HepG2 (cell line): Measurements from ENCODE around the gene PRELP. TPM values are rescaled to one million over a fixed set of nuclear protein-coding genes. Genes with fewer than 3 reads are reported as not detected.

Experiments used
- ATAC-seq: fragments of 200-7000 bp; cut with Tn5 transposase; 3 replicates; pipeline ENCODE4 v1.9.1; 2020; ENCODE audit warnings: mild to moderate bottlenecking, moderate library complexity
- BruUV-seq: library from RNA; stranded (reverse); fragments of 400-500 nt; replicated peaks from 2 replicates; lab custom pipeline; 2021; lab: Mats Ljungman, UMichigan
- CTCF ChIA-PET: fragments of 300-600 bp; formaldehyde crosslinking; extraction: SDS; loops from one replicate; lab custom pipeline; 2021; ENCODE audit warnings: low total read pairs, inconsistent platforms, low intra/inter-chr PET ratio; lab: Yijun Ruan, JAX
- POLR2A ChIA-PET: fragments of 350-600 bp; sonication (Branson Sonifier 250); formaldehyde crosslinking; loops from one replicate; lab custom pipeline; 2020; ENCODE audit warnings: antibody characterized with exemption, inconsistent platforms; lab: Yijun Ruan, JAX
- DNase-seq: peaks from one replicate; pipeline ENCODE4 v3.0.0-alpha.2; 2015; ENCODE audit warnings: low spot score
- FAIRE-seq: peaks from 3 replicates; lab custom pipeline; 2011; peaks lifted over from hg19 to GRCh38; lab: Jason Lieb, UNC
- H2AFZ ChIP-seq: one replicate; pipeline ENCODE4 v1.6.1; 2011; ENCODE audit warnings: low read length, inconsistent platforms
- H3K27ac ChIP-seq: fragments of 300-600 bp; 3 replicates; pipeline ENCODE4 v1.8.0; 2011; ENCODE audit warnings: mixed run types, mild to moderate bottlenecking, mixed read lengths, low read length, inconsistent platforms; ENCODE audit not compliant: insufficient read depth; ENCODE audit errors: extremely low read length
- H3K27me3 ChIP-seq, 2 experiments: fragments of 200-600 bp in 1 of 2; 2 replicates in 1 of 2; 3 replicates in 1 of 2; pipeline versions ENCODE4 v1.6.0 to v1.8.0; 2011; ENCODE audit warnings: low read length in 2 of 2, mild to moderate bottlenecking in 2 of 2, moderate library complexity in 2 of 2, inconsistent platforms in 1 of 2; ENCODE audit not compliant: insufficient read depth in 2 of 2, control insufficient read depth in 1 of 2
- H3K36me3 ChIP-seq, 2 experiments: fragments of 200-600 bp in 1 of 2; replicated peaks in 1 of 2; 2 replicates in 1 of 2; 3 replicates in 1 of 2; pipeline versions ENCODE4 v1.5.1 to v1.8.0; 2011; ENCODE audit warnings: low read length in 2 of 2, inconsistent platforms in 1 of 2; ENCODE audit not compliant: insufficient read depth in 2 of 2, control insufficient read depth in 1 of 2
- H3K4me1 ChIP-seq: 2 replicates; pipeline ENCODE4 v1.5.1; 2012; ENCODE audit warnings: low read length, inconsistent platforms; ENCODE audit not compliant: insufficient read depth
- H3K4me2 ChIP-seq: 2 replicates; pipeline ENCODE4 v1.6.0; 2011; ENCODE audit warnings: low read depth, low read length, inconsistent platforms
- H3K4me3 ChIP-seq, 3 experiments: fragments of 200-600 bp in 1 of 3; sonication (generic), shearing (Covaris generic) in 1 of 3; replicated peaks in 1 of 3; 2 replicates each; pipeline ENCODE4 v1.5.1; 2011 to 2016; ENCODE audit warnings: low read length in 3 of 3, inconsistent platforms in 2 of 3, low read depth in 2 of 3, mild to moderate bottlenecking in 2 of 3, control low read depth in 1 of 3, mixed read lengths in 1 of 3; ENCODE audit not compliant: insufficient read depth in 1 of 3
- H3K79me2 ChIP-seq: one replicate; pipeline ENCODE4 v1.6.1; 2011; ENCODE audit warnings: low read length, inconsistent platforms; ENCODE audit not compliant: insufficient read depth
- H3K9ac ChIP-seq: 2 replicates; pipeline ENCODE4 v1.6.0; 2011; ENCODE audit warnings: mild to moderate bottlenecking, low read depth, low read length, inconsistent platforms; ENCODE audit not compliant: insufficient read depth
- H3K9me3 ChIP-seq: 2 replicates; pipeline ENCODE4 v1.5.1; 2012; ENCODE audit warnings: mild to moderate bottlenecking, low read length
- H4K20me1 ChIP-seq: 2 replicates; pipeline ENCODE4 v1.6.0; 2011; ENCODE audit warnings: inconsistent platforms, mild to moderate bottlenecking, low read length, moderate library complexity; ENCODE audit not compliant: insufficient read depth
- CERS6 ChIP-seq: sonication (generic); formaldehyde crosslinking; IDR thresholded peaks from 2 replicates; pipeline ENCODE4 v1.5.0; 2020; ENCODE audit warnings: missing genetic modification reagents
- MLLT10 ChIP-seq: sonication (generic); formaldehyde crosslinking; IDR thresholded peaks from 2 replicates; pipeline ENCODE4 v1.4.0; 2020; ENCODE audit warnings: missing genetic modification reagents
- ZBTB33 ChIP-seq: sonication (generic); formaldehyde crosslinking; IDR thresholded peaks from 2 replicates; pipeline ENCODE4 v1.4.0; 2020; ENCODE audit warnings: missing genetic modification reagents
- ZNF616 ChIP-seq: sonication (generic); formaldehyde crosslinking; IDR thresholded peaks from 2 replicates; pipeline ENCODE4 v1.5.0; 2020; ENCODE audit warnings: low read depth, mild to moderate bottlenecking, missing genetic modification reagents
- ZNF781 ChIP-seq: sonication (generic); formaldehyde crosslinking; IDR thresholded peaks from 2 replicates; pipeline ENCODE4 v1.5.1; 2020; ENCODE audit warnings: borderline replicate concordance, mild to moderate bottlenecking, missing genetic modification reagents; ENCODE audit errors: not compliant biosample characterization
- ZNF790 ChIP-seq: sonication (generic); formaldehyde crosslinking; IDR thresholded peaks from 2 replicates; pipeline ENCODE4 v1.8.0; 2022; ENCODE audit warnings: missing genetic modification reagents, mild to moderate bottlenecking, borderline replicate concordance
- ZXDC ChIP-seq: sonication (generic); formaldehyde crosslinking; IDR thresholded peaks from 2 replicates; pipeline ENCODE4 v1.5.0; 2020; ENCODE audit warnings: mild to moderate bottlenecking, missing genetic modification reagents
- WGBS: methylation state at CpG from one replicate; pipeline ENCODE4 v1.1.6; 2017; ENCODE audit warnings: low lambda C conversion rate; 5-methylcytosine and 5-hydroxymethylcytosine counted together
- in situ Hi-C: cut with HindIII; loops from 2 replicates; pipeline ENCODE4 v1.10.0; 2017; ENCODE audit warnings: low pct_unique_long_range_greater_than_20kb; ENCODE audit not compliant: extremely low pct_ligation_motif_present
- intact Hi-C: fragments of 100-400 bp; cut with micrococcal nuclease; formaldehyde crosslinking; loops from one replicate; pipeline ENCODE4 v1.10.0; 2022; ENCODE audit not compliant: unreplicated experiment
- polyA plus RNA-seq, 8 experiments: library from polyadenylated mRNA; depleted of rRNA in 3 of 8; stranded (reverse) in 7 of 8; unstranded in 1 of 8; fragments of >200 nt; fragmentation: Illumina TruSeq in 4 of 8; extraction: Trizol in 4 of 8; gene quantifications; 2 replicates each; pipeline versions ENCODE4 v1.2.1 to v1.2.3, GENCODE V29; 2011 to 2016; ENCODE audit warnings: low read depth in 4 of 8, missing spikeins in 1 of 8, mixed read lengths in 1 of 8; ENCODE audit not compliant: insufficient read depth in 1 of 8
- total RNA-seq, 5 experiments: library from RNA; depleted of rRNA; stranded (reverse); fragments of >200 nt; fragmentation: Illumina TruSeq; extraction: Trizol; gene quantifications; 2 replicates each; pipeline ENCODE4 v1.2.3, GENCODE V29; 2016; ENCODE audit warnings: low read depth in 1 of 5
- TF ChIP-seq, protein P1 (sequence below): sonication (generic); formaldehyde crosslinking; IDR thresholded peaks from 2 replicates; pipeline ENCODE4 v1.8.1; 2022; ENCODE audit warnings: low read depth, mild to moderate bottlenecking, missing genetic modification reagents
- TF ChIP-seq, protein P2 (sequence below): sonication (generic); formaldehyde crosslinking; IDR thresholded peaks from 2 replicates; pipeline ENCODE4; 2020; ENCODE audit warnings: missing genetic modification reagents, mild to moderate bottlenecking, borderline replicate concordance
- TF ChIP-seq, protein P3 (sequence below): sonication (generic); formaldehyde crosslinking; IDR thresholded peaks from 2 replicates; pipeline ENCODE4 v1.4.0; 2020; ENCODE audit warnings: mild to moderate bottlenecking, missing genetic modification reagents

PRELP gene
- total and polyA plus RNA-seq, 2 of the 13 experiments (the other 11 are each of a cell fraction or from before 2014, with no cell fraction given) = not detected

DNA sequence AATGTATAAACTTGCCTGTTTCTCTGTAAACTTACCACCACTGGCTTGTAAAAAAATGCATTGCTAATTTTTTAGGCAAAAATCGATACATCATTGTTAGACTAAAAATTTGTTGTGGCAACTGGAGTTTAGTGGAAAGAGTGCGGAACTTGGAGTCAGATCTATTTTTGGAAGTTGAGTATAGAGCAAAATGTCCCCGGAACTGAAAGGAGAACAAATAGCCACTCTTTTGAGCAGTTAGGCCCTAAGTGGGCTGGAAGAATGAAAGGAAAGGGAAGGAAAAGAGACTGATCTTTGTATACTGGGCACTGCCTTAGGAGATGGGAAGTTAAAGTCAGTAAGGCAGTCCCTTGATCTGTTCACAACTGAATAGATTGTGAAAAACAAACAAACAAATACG lies 48.5 kb downstream of the PRELP start:
- no peak for DNase-seq
- H3K27me3 ChIP-seq = peaks cover 0 to 4% of the 10 kb centered on the region in 2 experiments; a peak in 1 of 5 replicates
- in situ Hi-C loops (no loop called here), intact Hi-C loops (no loop called here)
- no peak overlapping the region for H2AFZ ChIP-seq
- H3K4me2 ChIP-seq = no peak overlapping the region
- H4K20me1 ChIP-seq = no peaks in the 10 kb centered on the region
- no peak overlapping the region for H3K9ac ChIP-seq
- H3K9me3 ChIP-seq = no peaks in the 10 kb centered on the region
- no TSS peak for BruUV-seq
- ChIA-PET CTCF (no interaction called here), POLR2A (no interaction called here)
- no peak for ATAC-seq
- FAIRE-seq = no peak
- no peaks in the 10 kb centered on the region for H3K4me1 ChIP-seq
- no peak overlapping the region for H3K4me3 ChIP-seq
- H3K36me3 ChIP-seq = no peaks in the 10 kb centered on the region
- no peak overlapping the region for H3K27ac ChIP-seq
- WGBS = 37% methylated on average over 4 of the region's 4 CpGs
- H3K79me2 ChIP-seq = no peaks in the 10 kb centered on the region
- TF ChIP-seq ZBTB33 (CRISPR knock-in tag) = no peak
- no peak for TF ChIP-seq MLLT10 (CRISPR knock-in tag)
- no peak for TF ChIP-seq ZNF790
- TF ChIP-seq, protein P1, sequence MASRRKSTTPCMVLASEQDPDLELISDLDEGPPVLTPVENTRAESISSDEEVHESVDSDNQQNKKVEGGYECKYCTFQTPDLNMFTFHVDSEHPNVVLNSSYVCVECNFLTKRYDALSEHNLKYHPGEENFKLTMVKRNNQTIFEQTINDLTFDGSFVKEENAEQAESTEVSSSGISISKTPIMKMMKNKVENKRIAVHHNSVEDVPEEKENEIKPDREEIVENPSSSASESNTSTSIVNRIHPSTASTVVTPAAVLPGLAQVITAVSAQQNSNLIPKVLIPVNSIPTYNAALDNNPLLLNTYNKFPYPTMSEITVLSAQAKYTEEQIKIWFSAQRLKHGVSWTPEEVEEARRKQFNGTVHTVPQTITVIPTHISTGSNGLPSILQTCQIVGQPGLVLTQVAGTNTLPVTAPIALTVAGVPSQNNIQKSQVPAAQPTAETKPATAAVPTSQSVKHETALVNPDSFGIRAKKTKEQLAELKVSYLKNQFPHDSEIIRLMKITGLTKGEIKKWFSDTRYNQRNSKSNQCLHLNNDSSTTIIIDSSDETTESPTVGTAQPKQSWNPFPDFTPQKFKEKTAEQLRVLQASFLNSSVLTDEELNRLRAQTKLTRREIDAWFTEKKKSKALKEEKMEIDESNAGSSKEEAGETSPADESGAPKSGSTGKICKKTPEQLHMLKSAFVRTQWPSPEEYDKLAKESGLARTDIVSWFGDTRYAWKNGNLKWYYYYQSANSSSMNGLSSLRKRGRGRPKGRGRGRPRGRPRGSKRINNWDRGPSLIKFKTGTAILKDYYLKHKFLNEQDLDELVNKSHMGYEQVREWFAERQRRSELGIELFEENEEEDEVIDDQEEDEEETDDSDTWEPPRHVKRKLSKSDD = no peak
- TF ChIP-seq ZNF616 (CRISPR knock-in tag) = no peak
- TF ChIP-seq, protein P2, sequence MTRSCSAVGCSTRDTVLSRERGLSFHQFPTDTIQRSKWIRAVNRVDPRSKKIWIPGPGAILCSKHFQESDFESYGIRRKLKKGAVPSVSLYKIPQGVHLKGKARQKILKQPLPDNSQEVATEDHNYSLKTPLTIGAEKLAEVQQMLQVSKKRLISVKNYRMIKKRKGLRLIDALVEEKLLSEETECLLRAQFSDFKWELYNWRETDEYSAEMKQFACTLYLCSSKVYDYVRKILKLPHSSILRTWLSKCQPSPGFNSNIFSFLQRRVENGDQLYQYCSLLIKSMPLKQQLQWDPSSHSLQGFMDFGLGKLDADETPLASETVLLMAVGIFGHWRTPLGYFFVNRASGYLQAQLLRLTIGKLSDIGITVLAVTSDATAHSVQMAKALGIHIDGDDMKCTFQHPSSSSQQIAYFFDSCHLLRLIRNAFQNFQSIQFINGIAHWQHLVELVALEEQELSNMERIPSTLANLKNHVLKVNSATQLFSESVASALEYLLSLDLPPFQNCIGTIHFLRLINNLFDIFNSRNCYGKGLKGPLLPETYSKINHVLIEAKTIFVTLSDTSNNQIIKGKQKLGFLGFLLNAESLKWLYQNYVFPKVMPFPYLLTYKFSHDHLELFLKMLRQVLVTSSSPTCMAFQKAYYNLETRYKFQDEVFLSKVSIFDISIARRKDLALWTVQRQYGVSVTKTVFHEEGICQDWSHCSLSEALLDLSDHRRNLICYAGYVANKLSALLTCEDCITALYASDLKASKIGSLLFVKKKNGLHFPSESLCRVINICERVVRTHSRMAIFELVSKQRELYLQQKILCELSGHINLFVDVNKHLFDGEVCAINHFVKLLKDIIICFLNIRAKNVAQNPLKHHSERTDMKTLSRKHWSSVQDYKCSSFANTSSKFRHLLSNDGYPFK = no peak
- TF ChIP-seq ZXDC (CRISPR knock-in tag) = no peak
- TF ChIP-seq CERS6 (CRISPR knock-in tag) = no peak
- TF ChIP-seq, protein P3, sequence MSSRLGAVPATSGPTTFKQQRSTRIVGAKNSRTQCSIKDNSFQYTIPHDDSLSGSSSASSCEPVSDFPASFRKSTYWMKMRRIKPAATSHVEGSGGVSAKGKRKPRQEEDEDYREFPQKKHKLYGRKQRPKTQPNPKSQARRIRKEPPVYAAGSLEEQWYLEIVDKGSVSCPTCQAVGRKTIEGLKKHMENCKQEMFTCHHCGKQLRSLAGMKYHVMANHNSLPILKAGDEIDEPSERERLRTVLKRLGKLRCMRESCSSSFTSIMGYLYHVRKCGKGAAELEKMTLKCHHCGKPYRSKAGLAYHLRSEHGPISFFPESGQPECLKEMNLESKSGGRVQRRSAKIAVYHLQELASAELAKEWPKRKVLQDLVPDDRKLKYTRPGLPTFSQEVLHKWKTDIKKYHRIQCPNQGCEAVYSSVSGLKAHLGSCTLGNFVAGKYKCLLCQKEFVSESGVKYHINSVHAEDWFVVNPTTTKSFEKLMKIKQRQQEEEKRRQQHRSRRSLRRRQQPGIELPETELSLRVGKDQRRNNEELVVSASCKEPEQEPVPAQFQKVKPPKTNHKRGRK (CRISPR knock-in tag) = no peak
- TF ChIP-seq ZNF781 (CRISPR knock-in tag) = no peak
